ENCODE measurements around the gene CTIF.

The CTIF gene

GRCh38 chr18:48777744-48778116, 238.9 kb downstream of the CTIF start:
- DNase-seq: no peak

- DNase-seq: no peak
These were observed 239.6 kb downstream of the CTIF start for GRCh38 chr18:48778344-48779011.

- no peak for DNase-seq
These were observed 240.6 kb downstream of the CTIF start for GRCh38 chr18:48779462-48779861.

- peak; percentile 8 for DNase-seq
These were observed 241.5 kb downstream of the CTIF start for GRCh38 chr18:48780201-48780912.

GRCh38 chr18:48780913-48781162, 242.0 kb downstream of the CTIF start:
- no peak for DNase-seq

GRCh38 chr18:48781163-48781987, 242.5 kb downstream of the CTIF start:
- DNase-seq: peak; percentile 65

- no peak for DNase-seq
These were observed 243.1 kb downstream of the CTIF start for GRCh38 chr18:48781988-48782363.

- no peak for DNase-seq
These were observed 243.6 kb downstream of the CTIF start for GRCh38 chr18:48782381-48782861.

GRCh38 chr18:48783616-48784520, 245.0 kb downstream of the CTIF start:
- no peak for DNase-seq

GRCh38 chr18:48784656-48785055, 245.8 kb downstream of the CTIF start:
- DNase-seq: no peak

GRCh38 chr18:48785091-48785614, 246.3 kb downstream of the CTIF start:
- no peak for DNase-seq

- no peak for DNase-seq
These were observed 247.1 kb downstream of the CTIF start for GRCh38 chr18:48785736-48786454.

GRCh38 chr18:48786455-48787202, 247.8 kb downstream of the CTIF start:
- no peak for DNase-seq

- peak; percentile 78 for DNase-seq
These were observed 248.6 kb downstream of the CTIF start for GRCh38 chr18:48787203-48788151.

- no peak for DNase-seq
These were observed 249.5 kb downstream of the CTIF start for GRCh38 chr18:48788373-48788772.

GRCh38 chr18:48789259-48789812, 250.5 kb downstream of the CTIF start:
- DNase-seq: no peak

- no peak for DNase-seq
These were observed 251.5 kb downstream of the CTIF start for GRCh38 chr18:48790226-48790863.

GRCh38 chr18:48790869-48791635, 252.2 kb downstream of the CTIF start:
- no peak for DNase-seq
